ENCODE data around the gene KCTD19.

DNA sequence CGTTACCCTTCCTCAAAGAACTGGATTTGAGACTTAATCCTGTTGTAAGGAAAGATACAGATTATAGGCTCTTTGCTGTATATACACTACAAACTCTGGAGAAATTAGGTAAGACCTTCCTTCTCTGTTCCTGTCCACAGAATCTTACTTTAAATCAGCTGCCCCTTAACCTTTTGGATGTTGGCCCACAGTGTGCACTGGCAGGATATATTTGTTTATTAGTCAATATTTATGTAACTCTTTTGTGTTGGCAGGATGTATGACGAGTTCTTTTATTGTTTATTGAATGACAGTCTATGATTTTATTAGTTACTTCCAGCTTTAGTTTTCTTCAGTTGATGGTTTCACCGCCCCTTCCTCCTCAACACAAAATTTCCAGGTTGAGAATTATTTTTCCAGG, 19.8 kb upstream of the KCTD19 start:
- TF ChIP-seq, protein P1, sequence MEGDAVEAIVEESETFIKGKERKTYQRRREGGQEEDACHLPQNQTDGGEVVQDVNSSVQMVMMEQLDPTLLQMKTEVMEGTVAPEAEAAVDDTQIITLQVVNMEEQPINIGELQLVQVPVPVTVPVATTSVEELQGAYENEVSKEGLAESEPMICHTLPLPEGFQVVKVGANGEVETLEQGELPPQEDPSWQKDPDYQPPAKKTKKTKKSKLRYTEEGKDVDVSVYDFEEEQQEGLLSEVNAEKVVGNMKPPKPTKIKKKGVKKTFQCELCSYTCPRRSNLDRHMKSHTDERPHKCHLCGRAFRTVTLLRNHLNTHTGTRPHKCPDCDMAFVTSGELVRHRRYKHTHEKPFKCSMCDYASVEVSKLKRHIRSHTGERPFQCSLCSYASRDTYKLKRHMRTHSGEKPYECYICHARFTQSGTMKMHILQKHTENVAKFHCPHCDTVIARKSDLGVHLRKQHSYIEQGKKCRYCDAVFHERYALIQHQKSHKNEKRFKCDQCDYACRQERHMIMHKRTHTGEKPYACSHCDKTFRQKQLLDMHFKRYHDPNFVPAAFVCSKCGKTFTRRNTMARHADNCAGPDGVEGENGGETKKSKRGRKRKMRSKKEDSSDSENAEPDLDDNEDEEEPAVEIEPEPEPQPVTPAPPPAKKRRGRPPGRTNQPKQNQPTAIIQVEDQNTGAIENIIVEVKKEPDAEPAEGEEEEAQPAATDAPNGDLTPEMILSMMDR (conservative IDR thresholded peaks at IDR 0.05) = no peak
- no peak for TF ChIP-seq EZH2 (IDR thresholded peaks at IDR 0.05; ENCODE audit: low read depth)

Data from PC-9 (cell line).